Liver (tissue), 9 donors: ENCODE data around the gene LDHD. TPM values are rescaled to one million over a fixed set of nuclear protein-coding genes. Genes with fewer than 3 reads are reported as not detected.

ENCODE experiments used
- DNase-seq: peaks from one replicate; pipeline ENCODE4 v3.0.0-alpha.2; 2017; ENCODE audit warnings: low spot score
- H3K27ac ChIP-seq, 2 donors: one replicate each; pipeline ENCODE4 v1.7.0; 2013; ENCODE audit warnings: inconsistent platforms in 2 of 2, low read length in 2 of 2, control low read depth in 1 of 2, low read depth in 1 of 2, mild to moderate bottlenecking in 1 of 2
- H3K27me3 ChIP-seq, 4 donors: one replicate each; pipeline versions ENCODE4 v1.6.1 to v1.7.0; 2013; ENCODE audit warnings: low read length in 3 of 4, inconsistent platforms in 1 of 4, mild to moderate bottlenecking in 1 of 4, moderate library complexity in 1 of 4; ENCODE audit not compliant: control insufficient read depth in 4 of 4, insufficient read depth in 4 of 4
- H3K36me3 ChIP-seq, 4 donors: one replicate each; pipeline versions ENCODE4 v1.6.1 to v1.7.0; 2013; ENCODE audit warnings: low read length in 3 of 4, mild to moderate bottlenecking in 3 of 4, low read depth in 1 of 4, moderate library complexity in 1 of 4; ENCODE audit not compliant: control insufficient read depth in 4 of 4, insufficient read depth in 3 of 4
- H3K4me1 ChIP-seq, 4 donors: one replicate each; pipeline versions ENCODE4 v1.6.1 to v1.7.0; 2013; ENCODE audit warnings: low read length in 3 of 4, mild to moderate bottlenecking in 3 of 4, moderate library complexity in 1 of 4; ENCODE audit not compliant: control insufficient read depth in 4 of 4, insufficient read depth in 4 of 4
- H3K4me3 ChIP-seq, 3 donors: one replicate each; pipeline versions ENCODE4 v1.6.1 to v1.7.0; 2013; ENCODE audit warnings: low read length in 3 of 3, control low read depth in 1 of 3, low read depth in 1 of 3, mild to moderate bottlenecking in 1 of 3
- H3K9ac ChIP-seq, 2 donors: one replicate each; pipeline ENCODE4 v1.7.0; 2013; ENCODE audit warnings: low read length in 2 of 2, mild to moderate bottlenecking in 2 of 2, moderate library complexity in 2 of 2, control low read depth in 1 of 2, low read depth in 1 of 2
- H3K9me3 ChIP-seq, 4 donors: one replicate each; pipeline versions ENCODE4 v1.6.1 to v1.7.0; 2013; ENCODE audit warnings: low read length in 3 of 4; ENCODE audit not compliant: control insufficient read depth in 4 of 4
- EGR1 ChIP-seq, 2 donors: IDR thresholded peaks; 2 replicates each; pipeline ENCODE4 v1.6.1; 2016 to 2018; ENCODE audit warnings: antibody characterized with exemption in 2 of 2, low read depth in 2 of 2
- FOXA1 ChIP-seq: IDR thresholded peaks from 2 replicates; pipeline ENCODE4 v1.6.1; 2016; ENCODE audit warnings: antibody characterized with exemption
- FOXA2 ChIP-seq: IDR thresholded peaks from 2 replicates; pipeline ENCODE4 v1.6.1; 2016; ENCODE audit warnings: antibody characterized with exemption
- GABPA ChIP-seq, 2 donors: IDR thresholded peaks in 1 of 2; conservative IDR thresholded peaks in 1 of 2; 2 replicates each; pipeline ENCODE4 v1.6.1; 2016; ENCODE audit warnings: antibody characterized with exemption in 2 of 2, mild to moderate bottlenecking in 1 of 2, moderate library complexity in 1 of 2
- HNF4A ChIP-seq, 2 donors: conservative IDR thresholded peaks; 2 replicates each; pipeline ENCODE4 v1.6.1; 2016; ENCODE audit warnings: antibody characterized with exemption in 2 of 2, mild to moderate bottlenecking in 2 of 2
- HNF4G ChIP-seq: IDR thresholded peaks from 2 replicates; pipeline ENCODE4 v1.6.1; 2016; ENCODE audit warnings: antibody characterized with exemption
- JUND ChIP-seq, 2 donors: IDR thresholded peaks; 2 replicates each; pipeline ENCODE4 v1.6.1; 2016; ENCODE audit warnings: antibody characterized with exemption in 2 of 2
- NR2F2 ChIP-seq: IDR thresholded peaks from 2 replicates; pipeline ENCODE4 v1.6.1; 2016; ENCODE audit warnings: antibody characterized with exemption
- RAD21 ChIP-seq, 2 donors: IDR thresholded peaks; 2 replicates each; pipeline ENCODE4 v1.6.1; 2016; ENCODE audit warnings: antibody characterized with exemption in 2 of 2, mild to moderate bottlenecking in 2 of 2
- REST ChIP-seq: IDR thresholded peaks from 2 replicates; pipeline ENCODE4 v1.6.1; 2016; ENCODE audit warnings: antibody characterized with exemption, mild to moderate bottlenecking
- RXRA ChIP-seq, 2 donors: IDR thresholded peaks; 2 replicates each; pipeline ENCODE4 v1.6.1; 2017 to 2018; ENCODE audit warnings: antibody characterized with exemption in 2 of 2, mild to moderate bottlenecking in 1 of 2
- SP1 ChIP-seq: IDR thresholded peaks from 2 replicates; pipeline ENCODE4 v1.6.1; 2018; ENCODE audit warnings: antibody characterized with exemption, mild to moderate bottlenecking
- TAF1 ChIP-seq: conservative IDR thresholded peaks from 2 replicates; pipeline ENCODE4 v1.6.1; 2016; ENCODE audit warnings: antibody characterized with exemption, mild to moderate bottlenecking
- YY1 ChIP-seq: IDR thresholded peaks from 2 replicates; pipeline ENCODE4 v1.6.1; 2016; ENCODE audit warnings: antibody characterized with exemption, mild to moderate bottlenecking
- ZBTB33 ChIP-seq: IDR thresholded peaks from 2 replicates; pipeline ENCODE4 v1.6.1; 2016; ENCODE audit warnings: antibody characterized with exemption
- WGBS: extraction: QIAGEN DNeasy Blood & Tissue Kit; methylation state at CpG from one replicate; pipeline ENCODE4 v1.1.7; 2013; 5-methylcytosine and 5-hydroxymethylcytosine counted together
- polyA plus RNA-seq, 2 donors: library from polyadenylated mRNA; stranded (reverse) in 1 of 2; unstranded in 1 of 2; fragments of 200-250 nt in 1 of 2; fragments of >200 nt in 1 of 2; fragmentation: Nextera tagmentation in 1 of 2; extraction: Ambion mirVana in 1 of 2; gene quantifications; one replicate each; pipeline versions ENCODE4 v1.2.1 to v1.2.3, GENCODE V29; 2013 to 2015
- total RNA-seq, 2 donors: library from RNA; depleted of rRNA; stranded (reverse); fragments of >200 nt; gene quantifications; one replicate each; pipeline ENCODE4 v1.2.3, GENCODE V29; 2014
- TF ChIP-seq, protein P1 (sequence below): fragments of 150-350 bp; IDR thresholded peaks from 2 replicates; pipeline ENCODE4 v1.5.1; 2017; ENCODE audit warnings: improper control_type of control experiment, low read depth, low read length; ENCODE audit not compliant: missing input control
- TF ChIP-seq, protein P2 (sequence below): IDR thresholded peaks from 2 replicates; pipeline ENCODE4 v1.6.1; 2016; ENCODE audit warnings: antibody characterized with exemption
- TF ChIP-seq, protein P3 (sequence below): IDR thresholded peaks from 2 replicates; pipeline ENCODE4 v1.6.1; 2016; ENCODE audit warnings: antibody characterized with exemption
- donor health status: healthy.
- donor health status: healthy.
- donor health status: healthy.
- donor health status: healthy.
- donor health status: healthy.

Gene LDHD
- total and polyA plus RNA-seq, 4 donors: 27.7 to 84.1 (median 76.3) TPM

DNA sequence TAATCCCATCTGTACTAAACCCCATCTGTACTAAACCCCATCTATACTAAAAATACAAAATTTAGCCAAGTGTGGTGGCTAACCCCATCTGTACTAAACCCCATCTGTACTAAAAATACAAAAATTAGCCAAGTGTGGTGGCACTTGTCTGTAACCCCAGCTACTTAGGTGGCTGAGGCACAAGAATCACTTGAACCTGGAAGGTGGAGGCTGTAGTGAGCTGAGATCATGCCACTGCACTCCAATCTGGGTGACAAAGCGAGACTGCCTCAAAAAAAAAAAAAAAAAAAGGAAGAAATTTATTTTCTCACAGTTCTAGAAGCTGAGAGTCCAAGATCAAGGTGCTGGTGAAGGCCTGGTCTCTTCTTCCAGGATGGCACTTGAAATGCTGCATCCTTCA is 43.8 kb upstream of the LDHD start:
- peaks cover 0 to 10% (median 5%) of the 10 kb centered on the region in 4 donors for H3K9me3 ChIP-seq
- H3K27ac ChIP-seq: no peak overlapping the region
- TF ChIP-seq, protein P1, sequence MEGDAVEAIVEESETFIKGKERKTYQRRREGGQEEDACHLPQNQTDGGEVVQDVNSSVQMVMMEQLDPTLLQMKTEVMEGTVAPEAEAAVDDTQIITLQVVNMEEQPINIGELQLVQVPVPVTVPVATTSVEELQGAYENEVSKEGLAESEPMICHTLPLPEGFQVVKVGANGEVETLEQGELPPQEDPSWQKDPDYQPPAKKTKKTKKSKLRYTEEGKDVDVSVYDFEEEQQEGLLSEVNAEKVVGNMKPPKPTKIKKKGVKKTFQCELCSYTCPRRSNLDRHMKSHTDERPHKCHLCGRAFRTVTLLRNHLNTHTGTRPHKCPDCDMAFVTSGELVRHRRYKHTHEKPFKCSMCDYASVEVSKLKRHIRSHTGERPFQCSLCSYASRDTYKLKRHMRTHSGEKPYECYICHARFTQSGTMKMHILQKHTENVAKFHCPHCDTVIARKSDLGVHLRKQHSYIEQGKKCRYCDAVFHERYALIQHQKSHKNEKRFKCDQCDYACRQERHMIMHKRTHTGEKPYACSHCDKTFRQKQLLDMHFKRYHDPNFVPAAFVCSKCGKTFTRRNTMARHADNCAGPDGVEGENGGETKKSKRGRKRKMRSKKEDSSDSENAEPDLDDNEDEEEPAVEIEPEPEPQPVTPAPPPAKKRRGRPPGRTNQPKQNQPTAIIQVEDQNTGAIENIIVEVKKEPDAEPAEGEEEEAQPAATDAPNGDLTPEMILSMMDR: no peak
- no peak for TF ChIP-seq JUND (IDR thresholded peaks at IDR 0.05)
- no peak for TF ChIP-seq RAD21 (IDR thresholded peaks at IDR 0.05)
- no peak for TF ChIP-seq HNF4A (conservative IDR thresholded peaks at IDR 0.05)
- TF ChIP-seq EGR1 (IDR thresholded peaks at IDR 0.05; ENCODE audit: low read depth in 2 of 2): no peak
- no peak for TF ChIP-seq YY1
- TF ChIP-seq TAF1: no peak
- TF ChIP-seq REST: no peak
- TF ChIP-seq FOXA2: no peak
- TF ChIP-seq SP1: no peak
- TF ChIP-seq, protein P2, sequence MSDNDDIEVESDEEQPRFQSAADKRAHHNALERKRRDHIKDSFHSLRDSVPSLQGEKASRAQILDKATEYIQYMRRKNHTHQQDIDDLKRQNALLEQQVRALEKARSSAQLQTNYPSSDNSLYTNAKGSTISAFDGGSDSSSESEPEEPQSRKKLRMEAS: no peak
- no peak for TF ChIP-seq ZBTB33
- TF ChIP-seq NR2F2: no peak
- no peak for TF ChIP-seq RXRA (IDR thresholded peaks at IDR 0.05)
- no peak for TF ChIP-seq HNF4G
- TF ChIP-seq GABPA (IDR thresholded peaks at IDR 0.05 in 1 of 2, conservative IDR thresholded peaks at IDR 0.05 in 1 of 2): no peak
- no peak for TF ChIP-seq FOXA1
- TF ChIP-seq, protein P3, sequence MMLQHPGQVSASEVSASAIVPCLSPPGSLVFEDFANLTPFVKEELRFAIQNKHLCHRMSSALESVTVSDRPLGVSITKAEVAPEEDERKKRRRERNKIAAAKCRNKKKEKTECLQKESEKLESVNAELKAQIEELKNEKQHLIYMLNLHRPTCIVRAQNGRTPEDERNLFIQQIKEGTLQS: no peak
- no peaks in the 10 kb centered on the region for H3K27me3 ChIP-seq
- H3K36me3 ChIP-seq: peaks cover 4 to 49% (median 31%) of the 10 kb centered on the region in 4 donors
- H3K9ac ChIP-seq: no peak overlapping the region
- WGBS: 96% methylated on average over 1 of the region's 1 CpG
- no peak overlapping the region for H3K4me3 ChIP-seq
- no peaks in the 10 kb centered on the region for H3K4me1 ChIP-seq
- no peak for DNase-seq
